ENCODE data around the gene PCNA. TPM values are rescaled to one million over a fixed set of nuclear protein-coding genes. Genes with fewer than 3 reads are reported as not detected.
A peak's percentile ranks its signal among the peaks of the same experiment; 100 is the strongest.

Gene PCNA
- total RNA-seq, 4 donors from 2014 or later, result 25.0 to 37.8 (median 35.9) TPM

- H3K4me3 ChIP-seq, result no peak overlapping the region
- peaks cover 66 to 82% (median 73%) of the 10 kb centered on the region in 4 donors for H3K4me1 ChIP-seq
- no peak overlapping the region for H3K27ac ChIP-seq (replicated peaks in 1 of 4)
- intact Hi-C loops (cut with DNase I), result no loop called here
- no peaks in the 10 kb centered on the region for H3K9me3 ChIP-seq
- no peak for DNase-seq (ENCODE audit: extremely low spot score)
- H3K27me3 ChIP-seq, result no peaks in the 10 kb centered on the region
- no peak for TF ChIP-seq CTCF (IDR thresholded peaks at IDR 0.05)
- TF ChIP-seq EP300 (IDR thresholded peaks at IDR 0.05), result no peak
- TF ChIP-seq POLR2A (IDR thresholded peaks at IDR 0.05; ENCODE audit: low read depth), result no peak
- TF ChIP-seq POLR2AphosphoS5 (IDR thresholded peaks at IDR 0.05), result no peak
- peaks cover 0 to 3% (median 0%) of the 10 kb centered on the region in 4 donors for H3K36me3 ChIP-seq
- 83% methylated on average over 5 of the region's 5 CpGs for WGBS
Measured at GRCh38 chr20:5153612-5154542, 34.1 kb upstream of the PCNA start.

GRCh38 chr20:5153152-5153467 lies 33.4 kb upstream of the PCNA start:
- no peak overlapping the region for H3K27ac ChIP-seq (replicated peaks in 1 of 4)
- DNase-seq (ENCODE audit: extremely low spot score), result no peak
- TF ChIP-seq CTCF (IDR thresholded peaks at IDR 0.05) (no peak), POLR2A (IDR thresholded peaks at IDR 0.05; ENCODE audit: low read depth) (no peak)
- no peaks in the 10 kb centered on the region for H3K27me3 ChIP-seq
- H3K4me3 ChIP-seq, result no peak overlapping the region
- peaks cover 0 to 3% (median 0%) of the 10 kb centered on the region in 4 donors for H3K36me3 ChIP-seq
- no peaks in the 10 kb centered on the region for H3K9me3 ChIP-seq
- intact Hi-C loops (cut with DNase I), result no loop called here
- H3K4me1 ChIP-seq, result peaks cover 70 to 88% (median 81%) of the 10 kb centered on the region in 4 donors
- 91% methylated on average over 3 of the region's 3 CpGs for WGBS

GRCh38 chr20:5150226-5151076 lies 30.7 kb upstream of the PCNA start:
- no peak for DNase-seq (ENCODE audit: extremely low spot score)
- WGBS, result 74% methylated on average over 13 of the region's 13 CpGs
- no peak for TF ChIP-seq POLR2AphosphoS5 (IDR thresholded peaks at IDR 0.05)
- no peak for TF ChIP-seq CTCF (IDR thresholded peaks at IDR 0.05)
- no peak for TF ChIP-seq POLR2A (IDR thresholded peaks at IDR 0.05; ENCODE audit: low read depth)
- TF ChIP-seq EP300 (IDR thresholded peaks at IDR 0.05), result no peak
- H3K36me3 ChIP-seq, result peaks cover 0 to 3% (median 0%) of the 10 kb centered on the region in 4 donors
- H3K9me3 ChIP-seq, result no peaks in the 10 kb centered on the region
- H3K4me1 ChIP-seq, result peaks cover 73 to 92% (median 88%) of the 10 kb centered on the region in 4 donors
- intact Hi-C loops (cut with DNase I), result no loop called here
- no peak overlapping the region for H3K4me3 ChIP-seq
- H3K27ac ChIP-seq (replicated peaks in 1 of 4), result peak overlapping the region in 3 of 4 donors; percentile 33 to 67 (median 42)
- H3K27me3 ChIP-seq, result no peaks in the 10 kb centered on the region

GRCh38 chr20:5149892-5150225 lies 30.1 kb upstream of the PCNA start:
- 85% methylated on average over 3 of the region's 3 CpGs for WGBS
- H3K27ac ChIP-seq (replicated peaks in 1 of 4), result peak overlapping the region in 2 of 4 donors; percentile 42 to 67
- no peaks in the 10 kb centered on the region for H3K27me3 ChIP-seq
- H3K4me1 ChIP-seq, result peaks cover 73 to 92% (median 88%) of the 10 kb centered on the region in 4 donors
- TF ChIP-seq POLR2AphosphoS5 (IDR thresholded peaks at IDR 0.05) (no peak), CTCF (IDR thresholded peaks at IDR 0.05) (no peak), POLR2A (IDR thresholded peaks at IDR 0.05; ENCODE audit: low read depth) (no peak), EP300 (IDR thresholded peaks at IDR 0.05) (no peak)
- no peak overlapping the region for H3K4me3 ChIP-seq
- intact Hi-C loops (cut with DNase I), result loop anchor here (5.0 kb wide), 1 partner anchor 37 kb away; no protein-coding TSS in a partner anchor
- DNase-seq (ENCODE audit: extremely low spot score), result no peak
- H3K36me3 ChIP-seq, result peaks cover 0 to 4% (median 0%) of the 10 kb centered on the region in 4 donors
- H3K9me3 ChIP-seq, result no peaks in the 10 kb centered on the region

Measured in esophagus muscularis mucosa (tissue), 4 donors.